HG03159 (cell line): ENCODE results near the gene RAP1B.

ENCODE experiments used
- ATAC-seq: cut with Tn5 transposase; IDR thresholded peaks from one replicate; pipeline ENCODE4 v1.9.1; 2021; ENCODE audit warnings: mild to moderate bottlenecking, moderate library complexity; ENCODE audit not compliant: unreplicated experiment

RAP1B gene

GRCh38 chr12:68610370-68611093 is at the start of gene RAP1B:
RAP1B (plus strand) TSS chr12:68610899; CDS start chr12:68648725, 37,826 bp downstream.
- ATAC-seq: peak; percentile 75

DNA sequence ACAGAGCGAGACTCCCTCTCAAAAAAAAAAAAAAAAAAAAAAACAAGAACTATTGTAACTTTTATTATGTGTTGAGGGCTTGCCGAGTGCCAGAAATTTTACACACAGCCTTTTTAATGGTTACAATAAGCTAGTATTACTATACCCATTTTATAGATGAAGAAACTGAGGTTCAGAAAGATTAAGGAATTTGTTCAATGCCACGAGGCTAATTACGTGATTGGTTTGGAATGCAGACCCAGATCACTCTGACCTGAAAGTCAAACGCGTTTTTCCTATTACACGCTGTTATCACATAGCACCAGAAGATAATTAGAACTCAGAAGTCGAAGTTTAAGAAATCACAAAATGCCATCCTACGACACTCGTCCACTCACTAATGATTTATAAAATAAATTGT is 48.9 kb upstream of the RAP1B start:
- no peak for ATAC-seq

GRCh38 chr12:68564166-68564565 is 46.5 kb upstream of the RAP1B start:
- ATAC-seq: no peak

DNA sequence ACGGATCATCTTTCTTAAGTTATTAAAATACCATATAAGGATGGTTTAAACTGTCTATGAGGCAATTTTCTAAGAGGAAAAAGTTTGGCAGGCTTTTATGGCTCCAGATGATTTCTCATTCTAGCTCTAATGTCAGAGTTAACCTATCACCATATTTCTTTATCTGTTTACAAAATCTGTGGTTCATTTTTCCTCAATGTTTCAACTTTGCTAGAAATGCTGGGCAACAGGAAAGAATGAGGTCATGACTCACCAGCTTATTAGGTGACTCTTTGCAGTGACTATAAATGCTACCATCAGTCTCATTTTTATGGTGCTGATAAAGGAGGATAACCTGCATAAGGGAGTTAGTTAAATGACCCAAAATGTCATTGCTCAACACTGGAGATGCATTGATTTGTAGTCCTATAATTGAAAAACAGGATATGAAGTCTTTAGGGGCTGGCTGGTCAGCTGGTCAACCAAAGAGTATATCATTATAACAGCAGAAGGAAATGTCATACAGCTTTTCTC is 45.3 kb upstream of the RAP1B start:
- ATAC-seq: no peak

DNA sequence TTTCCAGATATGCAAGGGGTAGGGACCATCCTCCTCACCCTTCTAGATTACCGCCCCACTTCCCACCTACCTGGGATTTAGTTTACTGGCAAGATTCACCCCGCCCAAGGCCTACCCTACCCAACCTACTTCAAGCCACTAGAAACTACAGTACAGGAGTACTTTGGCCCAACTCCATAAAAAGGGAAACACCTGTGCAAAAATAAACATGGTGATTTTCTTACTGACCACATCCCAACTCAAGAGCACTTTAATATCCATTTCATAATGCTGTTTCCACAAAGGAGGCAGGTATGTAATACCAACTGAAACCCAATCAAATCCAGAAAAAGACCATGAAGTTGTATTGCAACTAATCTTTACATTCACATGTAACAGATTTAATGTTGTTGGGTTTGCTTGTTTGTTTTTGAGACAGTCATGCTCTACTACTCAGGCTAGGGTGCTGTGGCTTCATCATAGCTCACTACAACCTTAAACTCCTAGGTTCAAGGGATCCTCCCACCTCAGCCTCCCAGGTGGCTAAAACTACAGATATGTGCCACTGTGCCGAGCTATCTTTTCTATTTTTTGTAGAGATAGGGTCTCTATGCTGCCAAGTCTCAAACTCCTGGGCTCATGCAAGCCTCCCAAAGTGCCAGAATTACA is 41.7 kb upstream of the RAP1B start:
- ATAC-seq: no peak

GRCh38 chr12:68572661-68573060 is 38.0 kb upstream of the RAP1B start:
- ATAC-seq: no peak

DNA sequence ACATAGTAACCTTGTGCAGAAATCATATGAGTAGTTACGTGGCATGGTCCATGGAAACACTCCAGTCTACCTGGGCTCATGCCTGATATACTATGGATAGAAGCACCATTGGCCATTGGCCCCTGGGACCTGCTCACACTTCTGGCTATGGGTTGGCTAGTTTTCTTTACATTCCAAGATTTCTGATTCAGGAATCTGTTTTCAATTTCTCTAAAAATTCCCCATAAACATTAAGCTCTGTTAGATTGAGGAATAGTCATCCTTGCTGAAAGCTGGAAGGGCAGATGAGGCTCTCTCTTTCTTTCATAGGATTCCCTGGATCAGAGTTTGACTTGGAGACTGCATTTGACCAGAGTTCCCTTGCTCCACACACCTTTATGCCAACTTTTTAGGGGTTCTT is 37.3 kb upstream of the RAP1B start:
- no peak for ATAC-seq

DNA sequence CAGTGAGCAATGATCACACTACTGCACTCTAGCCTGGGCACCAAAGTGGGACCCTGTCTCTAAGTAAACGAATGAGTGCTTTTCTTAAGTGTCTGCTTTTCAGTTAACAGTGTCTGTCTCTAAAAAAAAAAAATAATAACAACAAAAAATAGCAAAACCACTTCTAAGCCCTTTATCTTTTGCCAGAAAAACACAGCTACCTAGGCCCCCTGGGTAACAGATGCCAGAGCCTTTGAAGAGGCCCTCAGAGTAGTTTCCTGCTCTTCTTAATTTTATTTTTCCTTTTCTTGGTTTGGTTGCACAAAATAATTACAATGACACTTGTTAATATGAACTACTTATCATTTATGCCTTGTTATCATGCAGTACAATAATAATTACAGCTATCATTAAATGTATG is 32.8 kb upstream of the RAP1B start:
- ATAC-seq: no peak

- no peak for ATAC-seq
These were observed 31.9 kb upstream of the RAP1B start for GRCh38 chr12:68578765-68579164.

DNA sequence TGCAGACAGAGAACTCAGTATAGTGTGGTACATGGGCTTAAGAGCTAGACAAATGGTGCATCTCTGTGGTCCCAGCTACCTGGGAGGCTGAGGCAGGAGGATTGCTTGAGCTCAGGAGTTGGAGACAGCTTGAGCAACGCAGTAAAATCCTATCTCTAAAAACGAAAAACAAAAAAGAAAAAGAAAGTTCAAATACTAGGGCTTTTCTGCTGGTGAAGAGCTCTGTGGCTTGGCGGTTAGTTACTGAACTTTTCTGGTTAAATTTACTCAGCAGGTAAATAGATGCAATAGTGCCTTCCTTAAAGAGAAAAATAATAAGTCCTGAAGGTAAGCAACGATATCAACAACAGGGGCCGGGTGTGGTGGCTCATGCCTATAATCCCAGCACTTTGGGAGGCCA is 31.4 kb upstream of the RAP1B start:
- no peak for ATAC-seq

DNA sequence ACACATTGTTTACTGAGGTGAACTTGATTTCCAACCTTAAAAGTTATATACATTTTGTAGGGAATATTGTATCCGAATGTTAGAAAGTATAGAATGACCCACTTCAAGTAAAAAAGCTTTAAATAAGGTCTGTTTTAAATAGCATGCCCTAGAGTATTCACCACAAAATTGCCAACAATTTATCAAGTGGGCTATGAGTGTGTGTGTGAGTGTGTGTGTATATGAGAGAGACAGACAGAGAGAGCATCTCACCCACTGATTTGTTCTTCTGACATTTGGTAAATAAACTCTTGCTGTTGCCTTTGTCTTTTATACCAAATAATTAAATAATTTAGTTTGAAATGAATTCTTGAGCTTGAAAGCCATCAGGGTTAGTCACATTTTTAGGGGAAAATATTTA is 29.8 kb upstream of the RAP1B start:
- no peak for ATAC-seq

- no peak for ATAC-seq
These were observed 28.8 kb upstream of the RAP1B start for GRCh38 chr12:68581926-68582325.

DNA sequence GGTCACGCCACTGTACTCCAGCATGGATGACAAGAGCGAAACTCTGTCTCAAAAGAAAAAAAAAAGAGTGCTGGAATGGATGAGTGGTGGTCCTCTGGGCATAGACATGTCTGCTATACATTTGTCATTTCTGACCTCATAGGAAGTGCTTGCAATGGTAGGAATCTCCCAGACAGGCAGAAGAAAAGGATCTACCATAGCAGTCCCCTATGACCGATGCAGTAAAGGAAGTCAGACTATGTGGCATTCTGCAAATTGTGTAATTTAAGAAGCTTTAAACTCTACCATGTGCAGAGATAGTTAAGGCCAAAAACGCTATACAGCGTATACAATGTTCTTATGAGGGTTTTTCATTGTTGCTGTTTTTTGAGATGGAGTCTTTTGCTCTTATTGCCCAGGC is 24.7 kb upstream of the RAP1B start:
- no peak for ATAC-seq

DNA sequence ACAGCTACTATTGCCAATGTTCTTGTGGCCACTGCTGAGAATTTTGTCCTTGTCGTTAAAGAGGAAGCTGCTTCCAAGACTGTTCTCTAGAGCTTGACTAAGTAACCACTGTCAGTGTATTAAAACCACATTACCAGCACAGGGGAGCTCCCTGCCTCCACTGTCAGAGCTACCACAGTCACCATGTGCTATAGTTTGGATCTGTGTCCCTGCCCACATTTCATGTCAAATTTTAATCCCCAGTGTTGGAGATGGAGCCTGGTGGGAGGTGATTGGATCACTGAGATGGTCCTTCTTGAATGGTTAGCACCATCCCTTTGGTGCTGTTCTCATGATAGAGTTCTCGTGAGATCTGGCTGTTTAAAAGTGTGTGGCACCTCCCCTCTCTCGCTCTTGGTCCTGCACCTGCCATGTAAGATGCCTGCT is 23.2 kb upstream of the RAP1B start:
- ATAC-seq: peak; percentile 66

DNA sequence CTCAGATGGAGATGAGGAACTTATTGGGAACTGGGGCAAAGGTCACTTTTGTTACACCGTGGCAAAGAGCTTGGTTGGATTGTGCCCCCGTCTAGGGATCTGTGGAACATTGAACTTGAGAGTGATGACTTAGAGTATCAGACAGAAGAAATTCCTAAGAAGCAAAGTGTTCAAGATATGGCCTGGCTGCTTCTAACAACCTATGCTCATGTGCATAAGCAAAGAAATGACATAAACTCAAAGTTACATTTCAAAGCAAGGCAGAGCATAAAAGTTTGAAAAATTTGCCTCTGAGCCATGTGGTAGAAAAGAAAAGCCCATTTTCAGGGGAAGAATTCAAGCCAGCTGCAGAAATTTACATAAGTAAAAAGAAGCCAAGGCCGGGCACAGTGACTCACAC is 21.5 kb upstream of the RAP1B start:
- ATAC-seq: no peak

DNA sequence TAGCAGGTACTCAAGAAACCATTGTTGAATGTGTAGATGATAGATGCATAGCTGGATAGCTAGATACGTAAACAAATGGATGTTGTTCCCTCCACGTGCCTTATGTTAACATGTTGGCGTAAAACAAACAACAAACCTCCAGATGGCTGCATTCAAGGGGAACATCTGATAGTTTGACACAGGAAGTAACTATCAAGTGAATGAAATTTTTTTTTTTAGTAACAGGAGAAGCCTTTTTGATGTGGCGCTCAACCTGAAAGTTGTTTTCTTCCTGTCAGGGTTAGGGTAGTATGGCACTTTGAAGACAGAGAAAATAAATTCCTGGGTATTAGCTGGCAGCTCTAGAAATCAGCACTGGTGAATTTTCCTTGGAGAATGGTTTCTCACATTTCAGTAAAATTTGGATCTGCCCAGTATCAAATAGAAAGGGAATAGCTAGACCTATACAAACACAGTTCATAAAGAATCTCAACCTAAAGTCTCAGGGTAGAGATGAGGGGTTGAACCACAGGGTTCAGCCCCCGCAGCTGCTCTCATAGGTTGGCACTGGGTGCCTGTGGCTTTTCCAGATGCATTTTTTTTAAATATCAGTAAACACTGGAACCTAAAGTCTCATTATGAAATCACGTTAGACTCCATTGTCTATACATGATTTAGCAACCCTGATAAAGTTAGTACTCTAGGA is 18.8 kb upstream of the RAP1B start:
- no peak for ATAC-seq

DNA sequence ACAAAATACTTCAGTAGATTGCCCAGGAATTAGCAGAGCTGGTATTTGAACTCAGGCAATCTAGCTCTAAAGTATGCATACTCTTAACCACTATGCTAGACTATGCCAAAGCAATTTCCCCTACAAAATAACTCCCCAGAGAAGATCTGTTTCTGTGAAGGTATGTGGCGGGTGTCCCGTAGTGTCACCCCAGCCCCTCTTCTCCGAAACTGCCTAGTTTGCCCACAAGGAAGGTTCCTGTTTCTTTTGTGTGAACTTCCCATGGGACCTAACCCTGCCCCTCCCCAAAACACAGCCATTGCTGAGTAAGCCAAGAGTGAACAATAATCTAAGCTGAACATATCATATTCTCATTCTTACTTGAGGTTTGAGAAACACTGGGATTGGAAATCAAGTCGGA is 15.5 kb upstream of the RAP1B start:
- no peak for ATAC-seq

- no peak for ATAC-seq
These were observed 8.9 kb upstream of the RAP1B start for GRCh38 chr12:68601767-68602166.

DNA sequence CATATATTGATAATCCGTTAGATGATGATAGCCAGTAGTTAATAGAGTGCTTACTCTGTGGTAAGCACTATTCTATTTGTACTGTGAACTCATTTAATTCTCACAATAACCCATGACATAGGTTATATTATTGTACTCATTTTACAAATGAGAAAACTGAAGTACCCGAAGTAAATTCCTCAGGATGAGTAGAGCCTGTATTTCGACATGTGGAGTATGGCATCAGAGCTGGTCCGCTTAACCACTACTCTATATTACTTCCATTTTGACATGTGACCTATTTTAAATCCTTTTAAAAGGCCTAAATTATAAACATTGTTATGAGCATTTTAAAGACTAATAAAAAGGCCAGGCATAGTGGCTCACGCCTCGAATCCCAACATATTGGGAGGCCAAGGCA is 8.0 kb upstream of the RAP1B start:
- no peak for ATAC-seq

GRCh38 chr12:68608191-68608590 is 2.5 kb upstream of the RAP1B start:
- ATAC-seq: no peak

DNA sequence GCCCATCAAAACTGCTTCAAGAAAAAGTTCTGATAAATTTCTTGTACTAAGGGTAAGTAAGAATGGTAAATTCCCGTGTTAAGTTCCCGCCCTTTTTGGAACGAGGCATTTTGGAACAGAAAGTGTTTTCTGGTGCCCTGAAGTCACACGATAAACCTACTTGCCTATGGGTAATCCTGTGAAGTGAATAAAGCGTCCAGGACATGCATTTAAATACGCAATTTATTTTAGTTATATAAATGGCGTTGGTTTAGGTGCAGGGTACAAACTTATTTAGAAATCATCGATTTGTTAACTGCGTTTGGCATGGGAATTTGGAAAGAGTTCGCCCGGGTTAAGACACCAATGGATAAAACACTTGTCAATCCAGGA is 715 bp upstream of the RAP1B start:
- no peak for ATAC-seq
